Neural progenitor cell (in vitro differentiated cells): Measurements from ENCODE around the gene XPNPEP2.
A peak's percentile ranks its signal among the peaks of the same experiment; 100 is the strongest.

ENCODE experiments used
- CTCF ChIP-seq: fragments of 200-600 bp; sonication (generic); IDR thresholded peaks from 2 replicates; pipeline ENCODE4 v1.5.1; 2017; ENCODE audit warnings: antibody characterized with exemption, mild to moderate bottlenecking
- EZH2 ChIP-seq: fragments of 200-600 bp; sonication (generic); IDR thresholded peaks from 2 replicates; pipeline ENCODE4 v1.6.1; 2017; ENCODE audit warnings: antibody characterized with exemption, mild to moderate bottlenecking, moderate library complexity
- EZH2phosphoT487 ChIP-seq: fragments of 200-600 bp; sonication (generic); IDR thresholded peaks from 2 replicates; pipeline ENCODE4 v1.6.1; 2017; ENCODE audit warnings: antibody characterized with exemption

DNA sequence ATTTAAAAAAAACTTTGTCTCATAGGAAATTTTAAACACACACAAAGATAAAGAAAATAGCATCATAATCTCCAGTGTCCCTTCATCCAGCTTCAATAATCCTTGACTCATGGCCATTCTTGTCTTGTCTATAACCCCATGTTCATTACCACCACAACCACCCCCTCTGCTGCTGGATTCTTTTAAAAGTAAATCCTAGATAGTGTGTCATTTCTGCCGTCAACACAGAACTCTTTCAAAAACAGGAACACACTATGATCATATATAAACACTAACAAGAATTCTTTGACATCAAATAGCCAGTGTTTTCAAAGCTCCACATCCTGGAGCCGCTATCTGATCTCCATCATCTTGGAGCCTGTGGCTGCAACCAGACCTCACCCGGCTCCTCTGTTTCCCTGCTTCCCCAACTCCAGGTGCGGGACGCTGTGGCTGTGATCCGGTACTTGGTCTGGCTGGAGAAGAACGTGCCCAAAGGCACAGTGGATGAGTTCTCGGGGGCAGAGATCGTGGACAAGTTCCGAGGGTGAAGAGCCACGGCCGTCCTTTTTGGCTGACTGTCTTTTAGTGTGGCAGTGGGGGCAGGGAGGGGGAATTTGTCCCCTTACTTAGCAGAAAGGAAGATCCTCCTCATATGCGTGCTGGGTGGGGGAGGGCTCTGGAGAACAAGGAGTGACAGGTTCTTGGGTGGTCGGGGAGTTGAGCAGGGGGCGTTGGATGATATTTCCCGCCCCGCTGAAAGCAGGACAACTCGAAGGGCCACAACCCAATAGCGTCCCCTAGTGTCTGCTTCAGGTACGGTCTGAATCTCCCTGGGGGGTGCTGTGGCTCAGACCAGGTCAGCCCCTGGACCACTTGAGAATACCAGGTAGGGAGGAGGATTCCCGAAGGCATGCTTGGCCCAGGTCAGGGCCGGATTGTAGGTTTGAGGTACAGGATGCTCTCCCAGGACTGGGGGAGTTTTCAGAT, 15.6 kb downstream of the XPNPEP2 start:
- peak; percentile 63 for TF ChIP-seq CTCF
- no peak for TF ChIP-seq EZH2
- TF ChIP-seq EZH2phosphoT487: no peak
